Right lobe of liver (tissue), 4 donors: ENCODE measurements around the gene SHBG.

ENCODE experiments used
- POLR2A ChIP-seq: fragments of 450-650 bp; IDR thresholded peaks from one replicate; pipeline ENCODE4 v1.6.1; 2017; ENCODE audit warnings: antibody characterized with exemption, mild to moderate bottlenecking
- TF ChIP-seq, protein P1 (sequence below), 4 donors: fragments of 200-600 bp in 3 of 4; fragments of 450-650 bp in 1 of 4; IDR thresholded peaks; one replicate each; pipeline versions ENCODE4 v1.5.1 to v1.8.0; 2016 to 2022; ENCODE audit warnings: antibody characterized with exemption in 4 of 4, mild to moderate bottlenecking in 2 of 4
- donor health status: DM: no; HTN: no; CAD: no.
- donor health status: DM: no; HTN: no; CAD: no.
- donor health status: DM: no; HTN: yes; CAD: no.

DNA sequence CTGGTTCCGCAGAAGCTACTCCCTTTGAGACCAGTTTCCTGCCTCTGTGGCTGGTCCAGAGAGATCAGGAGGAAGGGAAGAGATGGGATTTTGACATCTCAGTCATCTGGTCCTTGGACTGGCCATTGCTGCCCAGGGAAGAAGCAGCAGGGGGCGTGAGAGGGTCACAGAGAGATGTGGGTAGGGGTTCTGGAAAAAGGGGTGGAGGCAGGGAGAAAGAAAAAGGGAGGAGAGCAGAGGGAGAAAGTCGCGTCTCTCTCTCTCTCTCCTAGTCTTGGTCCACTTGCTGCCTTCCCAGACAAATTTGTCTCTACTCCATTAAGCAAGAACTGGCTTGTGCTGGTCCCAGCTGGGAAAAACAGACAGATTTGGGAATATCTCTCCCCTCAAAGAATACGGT is 4.4 kb downstream of the SHBG start:
- TF ChIP-seq, protein P1, sequence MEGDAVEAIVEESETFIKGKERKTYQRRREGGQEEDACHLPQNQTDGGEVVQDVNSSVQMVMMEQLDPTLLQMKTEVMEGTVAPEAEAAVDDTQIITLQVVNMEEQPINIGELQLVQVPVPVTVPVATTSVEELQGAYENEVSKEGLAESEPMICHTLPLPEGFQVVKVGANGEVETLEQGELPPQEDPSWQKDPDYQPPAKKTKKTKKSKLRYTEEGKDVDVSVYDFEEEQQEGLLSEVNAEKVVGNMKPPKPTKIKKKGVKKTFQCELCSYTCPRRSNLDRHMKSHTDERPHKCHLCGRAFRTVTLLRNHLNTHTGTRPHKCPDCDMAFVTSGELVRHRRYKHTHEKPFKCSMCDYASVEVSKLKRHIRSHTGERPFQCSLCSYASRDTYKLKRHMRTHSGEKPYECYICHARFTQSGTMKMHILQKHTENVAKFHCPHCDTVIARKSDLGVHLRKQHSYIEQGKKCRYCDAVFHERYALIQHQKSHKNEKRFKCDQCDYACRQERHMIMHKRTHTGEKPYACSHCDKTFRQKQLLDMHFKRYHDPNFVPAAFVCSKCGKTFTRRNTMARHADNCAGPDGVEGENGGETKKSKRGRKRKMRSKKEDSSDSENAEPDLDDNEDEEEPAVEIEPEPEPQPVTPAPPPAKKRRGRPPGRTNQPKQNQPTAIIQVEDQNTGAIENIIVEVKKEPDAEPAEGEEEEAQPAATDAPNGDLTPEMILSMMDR (IDR thresholded peaks at IDR 0.05): peak; percentile 20 to 48 (median 43)
- TF ChIP-seq POLR2A: no peak
